PFSK-1 (cell line): ENCODE measurements around the gene PNMA1.

Source experiments
- POLR2AphosphoS5 ChIP-seq: IDR thresholded peaks from 2 replicates; pipeline ENCODE4 v1.6.1; 2012; ENCODE audit warnings: low read depth, mild to moderate bottlenecking, control low read depth, low read length, moderate library complexity
- TAF1 ChIP-seq: IDR thresholded peaks from 2 replicates; pipeline ENCODE4 v1.6.1; 2012; ENCODE audit warnings: low read length, control low read depth, borderline replicate concordance; ENCODE audit not compliant: insufficient read depth
- TF ChIP-seq, protein P1 (sequence below), 2 experiments: IDR thresholded peaks; 2 replicates each; pipeline versions ENCODE4 v1.6.1 to v1.8.0; 2011 to 2012; ENCODE audit warnings: low read depth in 2 of 2, low read length in 2 of 2, control low read depth in 1 of 2, inconsistent platforms in 1 of 2, mild to moderate bottlenecking in 1 of 2, moderate library complexity in 1 of 2; ENCODE audit not compliant: insufficient read depth in 1 of 2

DNA sequence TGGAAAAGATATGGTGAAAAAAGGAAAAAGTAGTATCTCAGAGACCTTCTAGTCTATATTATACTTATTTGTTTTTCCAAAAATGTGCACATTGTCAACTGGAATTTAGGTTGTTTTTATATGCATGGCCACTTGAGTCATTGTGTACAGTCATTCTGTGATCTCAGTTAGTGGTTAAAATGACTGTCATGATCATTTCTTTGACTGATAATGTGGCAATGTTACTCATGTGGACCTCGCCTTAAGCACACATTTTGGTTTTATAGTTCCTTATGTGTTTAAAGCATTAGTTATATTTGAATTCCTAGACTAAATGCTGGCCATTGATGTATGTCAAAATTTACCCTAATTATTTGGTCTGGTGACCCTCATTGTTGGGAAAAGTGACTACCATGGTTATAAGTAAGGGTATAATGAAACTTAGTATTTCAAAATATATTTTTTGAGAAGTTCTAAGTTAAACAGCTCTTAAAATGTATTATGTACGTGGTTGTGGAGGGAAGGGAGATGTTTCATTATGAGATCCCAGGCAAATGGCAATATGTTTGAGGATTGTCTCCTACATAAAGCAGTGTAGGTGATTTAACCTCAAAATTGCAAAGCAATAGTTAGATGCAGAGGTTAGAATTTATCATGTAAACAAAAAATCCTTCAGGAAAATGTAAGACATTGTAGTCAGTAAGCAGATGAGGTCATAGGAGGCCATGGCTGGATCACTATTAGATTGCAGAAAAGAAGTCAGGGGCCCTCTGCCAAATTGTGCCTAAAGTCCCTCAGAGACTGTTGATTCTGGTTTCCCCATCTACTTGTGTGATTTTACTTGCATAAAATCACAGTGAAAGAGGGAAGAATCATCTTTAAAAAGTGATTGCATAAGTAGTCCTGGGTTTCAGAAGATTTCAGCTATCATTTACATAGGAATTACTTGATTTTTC, 17.5 kb downstream of the PNMA1 start:
- TF ChIP-seq, protein P1, sequence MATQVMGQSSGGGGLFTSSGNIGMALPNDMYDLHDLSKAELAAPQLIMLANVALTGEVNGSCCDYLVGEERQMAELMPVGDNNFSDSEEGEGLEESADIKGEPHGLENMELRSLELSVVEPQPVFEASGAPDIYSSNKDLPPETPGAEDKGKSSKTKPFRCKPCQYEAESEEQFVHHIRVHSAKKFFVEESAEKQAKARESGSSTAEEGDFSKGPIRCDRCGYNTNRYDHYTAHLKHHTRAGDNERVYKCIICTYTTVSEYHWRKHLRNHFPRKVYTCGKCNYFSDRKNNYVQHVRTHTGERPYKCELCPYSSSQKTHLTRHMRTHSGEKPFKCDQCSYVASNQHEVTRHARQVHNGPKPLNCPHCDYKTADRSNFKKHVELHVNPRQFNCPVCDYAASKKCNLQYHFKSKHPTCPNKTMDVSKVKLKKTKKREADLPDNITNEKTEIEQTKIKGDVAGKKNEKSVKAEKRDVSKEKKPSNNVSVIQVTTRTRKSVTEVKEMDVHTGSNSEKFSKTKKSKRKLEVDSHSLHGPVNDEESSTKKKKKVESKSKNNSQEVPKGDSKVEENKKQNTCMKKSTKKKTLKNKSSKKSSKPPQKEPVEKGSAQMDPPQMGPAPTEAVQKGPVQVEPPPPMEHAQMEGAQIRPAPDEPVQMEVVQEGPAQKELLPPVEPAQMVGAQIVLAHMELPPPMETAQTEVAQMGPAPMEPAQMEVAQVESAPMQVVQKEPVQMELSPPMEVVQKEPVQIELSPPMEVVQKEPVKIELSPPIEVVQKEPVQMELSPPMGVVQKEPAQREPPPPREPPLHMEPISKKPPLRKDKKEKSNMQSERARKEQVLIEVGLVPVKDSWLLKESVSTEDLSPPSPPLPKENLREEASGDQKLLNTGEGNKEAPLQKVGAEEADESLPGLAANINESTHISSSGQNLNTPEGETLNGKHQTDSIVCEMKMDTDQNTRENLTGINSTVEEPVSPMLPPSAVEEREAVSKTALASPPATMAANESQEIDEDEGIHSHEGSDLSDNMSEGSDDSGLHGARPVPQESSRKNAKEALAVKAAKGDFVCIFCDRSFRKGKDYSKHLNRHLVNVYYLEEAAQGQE (IDR thresholded peaks at IDR 0.05; ENCODE audit: insufficient read depth in 1 of 2, low read depth in 2 of 2, low read length in 2 of 2) = no peak
- TF ChIP-seq POLR2AphosphoS5 (no peak), TAF1 (no peak)
